ENCODE data around the gene SEL1L3. TPM values are rescaled to one million over a fixed set of nuclear protein-coding genes. Genes with fewer than 3 reads are reported as not detected.

SEL1L3 gene
- total RNA-seq, 1 experiment from 2014 or later, result 65.1 TPM

GRCh38 chr4:25795091-25795490 lies 67.7 kb downstream of the SEL1L3 start:
- no peaks in the 10 kb centered on the region for H3K27me3 ChIP-seq (replicated peaks)
- no peak overlapping the region for H3K4me3 ChIP-seq
- H3K4me1 ChIP-seq (replicated peaks), result peaks cover 42% of the 10 kb centered on the region
- peak overlapping the region; percentile 97 for H3K27ac ChIP-seq
- H3K9me3 ChIP-seq (replicated peaks), result no peaks in the 10 kb centered on the region
- H3K36me3 ChIP-seq, result peaks cover 13% of the 10 kb centered on the region
- no peak for DNase-seq (ENCODE audit: low read depth in 1 of 2, low spot score in 2 of 2)

- no peak for DNase-seq (ENCODE audit: low read depth in 1 of 2, low spot score in 2 of 2)
- H3K4me1 ChIP-seq (replicated peaks), result peaks cover 42% of the 10 kb centered on the region
Observed at GRCh38 chr4:25792876-25793275, 69.9 kb downstream of the SEL1L3 start.

GRCh38 chr4:25792200-25792791 lies 70.5 kb downstream of the SEL1L3 start:
- no peak overlapping the region for H3K27ac ChIP-seq
- no peak for DNase-seq (ENCODE audit: low read depth in 1 of 2, low spot score in 2 of 2)
- H3K27me3 ChIP-seq (replicated peaks), result no peaks in the 10 kb centered on the region
- H3K4me1 ChIP-seq (replicated peaks), result peaks cover 40% of the 10 kb centered on the region
- H3K9me3 ChIP-seq (replicated peaks), result no peaks in the 10 kb centered on the region
- H3K36me3 ChIP-seq, result peaks cover 7% of the 10 kb centered on the region
- no peak overlapping the region for H3K4me3 ChIP-seq

More at GRCh38 chr4:25792876-25793275, 69.9 kb downstream of the SEL1L3 start:
- Histone ChIP-seq H3K4me3 (no peak overlapping the region), H3K27ac (no peak overlapping the region), H3K9me3 (replicated peaks) (no peaks in the 10 kb centered on the region), H3K27me3 (replicated peaks) (no peaks in the 10 kb centered on the region), H3K36me3 (peaks cover 13% of the 10 kb centered on the region)

GRCh38 chr4:25790024-25790423 lies 72.8 kb downstream of the SEL1L3 start:
- Histone ChIP-seq H3K9me3 (replicated peaks) (no peaks in the 10 kb centered on the region), H3K4me3 (no peak overlapping the region), H3K36me3 (peaks cover 6% of the 10 kb centered on the region; the same call in 1 of the 2 replicates), H3K4me1 (replicated peaks) (peaks cover 31% of the 10 kb centered on the region), H3K27ac (no peak overlapping the region), H3K27me3 (replicated peaks) (no peaks in the 10 kb centered on the region)
- no peak for DNase-seq (ENCODE audit: low read depth in 1 of 2, low spot score in 2 of 2)

- Histone ChIP-seq H3K27me3 (replicated peaks) (no peaks in the 10 kb centered on the region), H3K36me3 (peaks cover 6% of the 10 kb centered on the region; the same call in 1 of the 2 replicates), H3K27ac (no peak overlapping the region), H3K9me3 (replicated peaks) (no peaks in the 10 kb centered on the region), H3K4me3 (no peak overlapping the region), H3K4me1 (replicated peaks) (peaks cover 20% of the 10 kb centered on the region)
- DNase-seq (ENCODE audit: low read depth in 1 of 2, low spot score in 2 of 2), result no peak
Observed at GRCh38 chr4:25788703-25789238, 74.0 kb downstream of the SEL1L3 start.

GRCh38 chr4:25786497-25787065 lies 76.2 kb downstream of the SEL1L3 start:
- no peak overlapping the region for H3K27ac ChIP-seq
- peaks cover 10% of the 10 kb centered on the region for H3K4me1 ChIP-seq (replicated peaks)
- no peak overlapping the region for H3K4me3 ChIP-seq
- peak; percentile 37 to 45 for DNase-seq (ENCODE audit: low read depth in 1 of 2, low spot score in 2 of 2)
- H3K36me3 ChIP-seq, result no peaks in the 10 kb centered on the region
- H3K27me3 ChIP-seq (replicated peaks), result no peaks in the 10 kb centered on the region
- no peaks in the 10 kb centered on the region for H3K9me3 ChIP-seq (replicated peaks)

- Histone ChIP-seq H3K27ac (no peak overlapping the region), H3K4me3 (no peak overlapping the region), H3K27me3 (replicated peaks) (no peaks in the 10 kb centered on the region), H3K9me3 (replicated peaks) (no peaks in the 10 kb centered on the region), H3K4me1 (replicated peaks) (peaks cover 10% of the 10 kb centered on the region), H3K36me3 (peaks cover 7% of the 10 kb centered on the region; the same call in 1 of the 2 replicates)
- DNase-seq (ENCODE audit: low read depth in 1 of 2, low spot score in 2 of 2), result no peak
Observed at GRCh38 chr4:25783943-25784342, 78.8 kb downstream of the SEL1L3 start.

- Histone ChIP-seq H3K4me3 (no peak overlapping the region), H3K27me3 (replicated peaks) (no peaks in the 10 kb centered on the region), H3K27ac (no peak overlapping the region), H3K36me3 (peaks cover 10% of the 10 kb centered on the region), H3K9me3 (replicated peaks) (no peaks in the 10 kb centered on the region), H3K4me1 (replicated peaks) (peaks cover 10% of the 10 kb centered on the region)
- no peak for DNase-seq (ENCODE audit: low read depth in 1 of 2, low spot score in 2 of 2)
Observed at GRCh38 chr4:25783126-25783525, 79.7 kb downstream of the SEL1L3 start.

GRCh38 chr4:25782482-25782881 lies 80.3 kb downstream of the SEL1L3 start:
- no peaks in the 10 kb centered on the region for H3K9me3 ChIP-seq (replicated peaks)
- H3K36me3 ChIP-seq, result peaks cover 15% of the 10 kb centered on the region
- peaks cover 10% of the 10 kb centered on the region for H3K4me1 ChIP-seq (replicated peaks)
- H3K27ac ChIP-seq, result no peak overlapping the region
- no peaks in the 10 kb centered on the region for H3K27me3 ChIP-seq (replicated peaks)
- no peak overlapping the region for H3K4me3 ChIP-seq
- no peak for DNase-seq (ENCODE audit: low read depth in 1 of 2, low spot score in 2 of 2)

GRCh38 chr4:25779021-25779420 lies 83.8 kb downstream of the SEL1L3 start:
- Histone ChIP-seq H3K4me3 (no peak overlapping the region), H3K27me3 (replicated peaks) (no peaks in the 10 kb centered on the region), H3K4me1 (replicated peaks) (no peaks in the 10 kb centered on the region), H3K9me3 (replicated peaks) (no peaks in the 10 kb centered on the region), H3K27ac (no peak overlapping the region), H3K36me3 (peaks cover 15% of the 10 kb centered on the region)
- DNase-seq (ENCODE audit: low read depth in 1 of 2, low spot score in 2 of 2), result no peak

GRCh38 chr4:25776795-25777194 lies 86.0 kb downstream of the SEL1L3 start:
- no peaks in the 10 kb centered on the region for H3K27me3 ChIP-seq (replicated peaks)
- DNase-seq (ENCODE audit: low read depth in 1 of 2, low spot score in 2 of 2), result no peak
- peaks cover 15% of the 10 kb centered on the region for H3K36me3 ChIP-seq
- no peak overlapping the region for H3K4me3 ChIP-seq
- H3K9me3 ChIP-seq (replicated peaks), result no peaks in the 10 kb centered on the region
- no peaks in the 10 kb centered on the region for H3K4me1 ChIP-seq (replicated peaks)
- no peak overlapping the region for H3K27ac ChIP-seq

- H3K4me3 ChIP-seq, result no peak overlapping the region
- no peaks in the 10 kb centered on the region for H3K4me1 ChIP-seq (replicated peaks)
- no peak overlapping the region for H3K27ac ChIP-seq
- H3K27me3 ChIP-seq (replicated peaks), result no peaks in the 10 kb centered on the region
- DNase-seq (ENCODE audit: low read depth in 1 of 2, low spot score in 2 of 2), result no peak
- peaks cover 15% of the 10 kb centered on the region for H3K36me3 ChIP-seq
- H3K9me3 ChIP-seq (replicated peaks), result no peaks in the 10 kb centered on the region
Observed at GRCh38 chr4:25775166-25775565, 87.6 kb downstream of the SEL1L3 start.

GRCh38 chr4:25773358-25773757 lies 89.4 kb downstream of the SEL1L3 start:
- no peaks in the 10 kb centered on the region for H3K4me1 ChIP-seq (replicated peaks)
- H3K36me3 ChIP-seq, result peaks cover 8% of the 10 kb centered on the region
- DNase-seq (ENCODE audit: low read depth in 1 of 2, low spot score in 2 of 2), result no peak
- no peak overlapping the region for H3K4me3 ChIP-seq
- no peaks in the 10 kb centered on the region for H3K27me3 ChIP-seq (replicated peaks)
- no peaks in the 10 kb centered on the region for H3K9me3 ChIP-seq (replicated peaks)
- H3K27ac ChIP-seq, result no peak overlapping the region

GRCh38 chr4:25771672-25772071 lies 91.1 kb downstream of the SEL1L3 start:
- DNase-seq (ENCODE audit: low read depth in 1 of 2, low spot score in 2 of 2), result no peak
- Histone ChIP-seq H3K9me3 (replicated peaks) (no peaks in the 10 kb centered on the region), H3K27me3 (replicated peaks) (no peaks in the 10 kb centered on the region), H3K27ac (no peak overlapping the region), H3K4me1 (replicated peaks) (no peaks in the 10 kb centered on the region), H3K4me3 (no peak overlapping the region), H3K36me3 (peaks cover 2% of the 10 kb centered on the region; the same call in 1 of the 2 replicates)
